Keratinocyte (primary cell): Measurements from ENCODE around the gene SYNM. TPM values are rescaled to one million over a fixed set of nuclear protein-coding genes. Genes with fewer than 3 reads are reported as not detected.
"Not testable (repeated sequence)": the region's sequence is repeated elsewhere in the genome, so short reads cannot be mapped to it uniquely, and the experiment has no call there.

Experiments
- DNase-seq: peaks from one replicate; pipeline ENCODE4 v3.0.0-alpha.2; 2011; ENCODE audit warnings: low read depth, missing footprints, low spot score
- FAIRE-seq: peaks from 2 replicates; lab custom pipeline; 2011; peaks lifted over from hg19 to GRCh38; lab: Jason Lieb, UNC
- H2AFZ ChIP-seq: 2 replicates; pipeline ENCODE4 v1.6.0; 2012; ENCODE audit warnings: low read length, control low read depth, inconsistent platforms; ENCODE audit not compliant: control insufficient read depth
- H3K27ac ChIP-seq: 2 replicates; pipeline ENCODE4 v1.5.1; 2011; ENCODE audit warnings: low read length; ENCODE audit not compliant: control insufficient read depth, insufficient read depth
- H3K27me3 ChIP-seq: 3 replicates; pipeline ENCODE4 v1.6.0; 2011; ENCODE audit warnings: low read length; ENCODE audit not compliant: control insufficient read depth, insufficient read depth; ENCODE audit errors: extremely low read depth
- H3K36me3 ChIP-seq, 2 experiments: 2 replicates in 1 of 2; 3 replicates in 1 of 2; pipeline ENCODE4 v1.5.1; 2011; ENCODE audit warnings: low read length in 2 of 2, mild to moderate bottlenecking in 1 of 2; ENCODE audit not compliant: control insufficient read depth in 2 of 2, insufficient read depth in 2 of 2; ENCODE audit errors: extremely low read depth in 1 of 2
- H3K4me1 ChIP-seq: 3 replicates; pipeline ENCODE4 v1.5.1; 2011; ENCODE audit warnings: low read length; ENCODE audit not compliant: control insufficient read depth, insufficient read depth; ENCODE audit errors: extremely low read depth
- H3K4me2 ChIP-seq: 3 replicates; pipeline ENCODE4 v1.6.0; 2011; ENCODE audit warnings: low read depth, low read length; ENCODE audit not compliant: control insufficient read depth, insufficient read depth; ENCODE audit errors: extremely low read depth
- H3K4me3 ChIP-seq, 3 experiments: fragments of 200-600 bp in 1 of 3; sonication (generic) in 1 of 3; 2 replicates in 2 of 3; 3 replicates in 1 of 3; pipeline ENCODE4 v1.5.1; 2011 to 2016; ENCODE audit warnings: low read length in 3 of 3, mild to moderate bottlenecking in 3 of 3, control low read depth in 2 of 3, inconsistent platforms in 1 of 3, low read depth in 1 of 3, mixed read lengths in 1 of 3, mixed run types in 1 of 3, moderate library complexity in 1 of 3; ENCODE audit not compliant: control insufficient read depth in 2 of 3, insufficient read depth in 2 of 3; ENCODE audit errors: extremely low read depth in 1 of 3
- H3K79me2 ChIP-seq: 2 replicates; pipeline ENCODE4 v1.6.0; 2012; ENCODE audit warnings: low read length; ENCODE audit not compliant: control insufficient read depth, insufficient read depth
- H3K9ac ChIP-seq: 3 replicates; pipeline ENCODE4 v1.6.0; 2011; ENCODE audit warnings: low read length; ENCODE audit not compliant: control insufficient read depth, insufficient read depth; ENCODE audit errors: extremely low read depth
- H3K9me1 ChIP-seq: 3 replicates; pipeline ENCODE4 v1.6.0; 2011; ENCODE audit warnings: low read length; ENCODE audit not compliant: control insufficient read depth, insufficient read depth; ENCODE audit errors: extremely low read depth
- H3K9me3 ChIP-seq: 2 replicates; pipeline ENCODE4 v1.5.1; 2012; ENCODE audit warnings: low read depth, low read length; ENCODE audit not compliant: control insufficient read depth
- H4K20me1 ChIP-seq: 3 replicates; pipeline ENCODE4 v1.6.0; 2011; ENCODE audit warnings: low read length; ENCODE audit not compliant: control insufficient read depth, insufficient read depth; ENCODE audit errors: extremely low read depth
- EZH2 ChIP-seq: IDR thresholded peaks from one replicate; pipeline ENCODE4 v1.6.1; 2012; ENCODE audit warnings: inconsistent platforms, mild to moderate bottlenecking, low read length, moderate library complexity
- dilution Hi-C: fragments of 300-500 bp; cut with MboI; formaldehyde crosslinking; loops from one replicate; pipeline ENCODE4 v1.7.0; 2020; ENCODE audit warnings: low sequenced_read_pairs; ENCODE audit not compliant: extremely low pct_ligation_motif_present
- polyA plus RNA-seq, 5 experiments: library from polyadenylated mRNA; depleted of rRNA in 3 of 5; stranded (reverse) in 3 of 5; stranded (forward) in 1 of 5; unstranded in 1 of 5; fragments of >200 nt; gene quantifications; 1 replicate in 1 of 5; 2 replicates in 3 of 5; 3 replicates in 1 of 5; pipeline versions ENCODE4 v1.2.1 to v1.2.3, GENCODE V29; 2011 to 2012; ENCODE audit warnings: missing spikeins in 2 of 5, low read depth in 1 of 5, low replicate concordance in 1 of 5
- TF ChIP-seq, protein P1 (sequence below), 3 experiments: IDR thresholded peaks in 1 of 3; conservative IDR thresholded peaks in 1 of 3; optimal IDR thresholded peaks in 1 of 3; 2 replicates in 2 of 3; 3 replicates in 1 of 3; pipeline versions ENCODE3 to v1.5.1; 2011; ENCODE audit warnings: low read length in 3 of 3, mild to moderate bottlenecking in 3 of 3, moderate library complexity in 2 of 3, control low read depth in 1 of 3, inconsistent platforms in 1 of 3; ENCODE audit not compliant: insufficient read depth in 2 of 3; ENCODE audit errors: extremely low read depth in 1 of 3

SYNM gene
- polyA plus RNA-seq, 1 donor (not counting 4 experiments of a cell fraction or from before 2014, with no cell fraction given): 0.09 TPM

DNA sequence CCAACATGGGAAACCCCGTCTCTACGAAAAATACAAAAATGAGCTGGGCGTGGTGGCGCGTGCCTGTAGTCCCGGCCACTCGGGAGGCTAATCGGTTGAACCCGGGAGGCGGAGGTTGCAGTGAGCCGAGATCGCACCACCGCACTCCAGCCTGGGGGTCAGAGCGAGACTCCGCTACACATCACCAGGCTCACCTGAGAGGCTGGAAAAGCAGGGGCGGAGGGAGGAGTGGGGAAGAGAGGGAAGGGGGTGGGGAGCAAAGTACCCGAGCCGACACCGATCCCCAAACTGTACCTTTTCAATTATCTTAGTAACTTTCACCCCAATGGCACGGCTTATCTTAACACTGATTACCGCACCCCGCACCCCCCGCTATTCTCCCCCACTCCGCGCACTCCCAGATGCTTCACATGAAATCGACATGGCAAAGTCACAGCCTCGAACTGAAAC lies 46.4 kb upstream of the SYNM start:
- H3K4me2 ChIP-seq: peak overlapping the region; percentile 69
- H3K9me1 ChIP-seq: no peaks in the 10 kb centered on the region
- H3K36me3 ChIP-seq: no peaks in the 10 kb centered on the region
- dilution Hi-C loops: no loop called here
- H3K79me2 ChIP-seq: no peaks in the 10 kb centered on the region
- peaks cover 25% of the 10 kb centered on the region for H3K27me3 ChIP-seq
- no peaks in the 10 kb centered on the region for H3K4me1 ChIP-seq
- no peaks in the 10 kb centered on the region for H4K20me1 ChIP-seq
- H3K9me3 ChIP-seq: no peaks in the 10 kb centered on the region
- peak overlapping the region in 1 of 3 experiments; percentile 21 for H3K4me3 ChIP-seq
- DNase-seq (no peak), FAIRE-seq (no peak)
- TF ChIP-seq, protein P1, sequence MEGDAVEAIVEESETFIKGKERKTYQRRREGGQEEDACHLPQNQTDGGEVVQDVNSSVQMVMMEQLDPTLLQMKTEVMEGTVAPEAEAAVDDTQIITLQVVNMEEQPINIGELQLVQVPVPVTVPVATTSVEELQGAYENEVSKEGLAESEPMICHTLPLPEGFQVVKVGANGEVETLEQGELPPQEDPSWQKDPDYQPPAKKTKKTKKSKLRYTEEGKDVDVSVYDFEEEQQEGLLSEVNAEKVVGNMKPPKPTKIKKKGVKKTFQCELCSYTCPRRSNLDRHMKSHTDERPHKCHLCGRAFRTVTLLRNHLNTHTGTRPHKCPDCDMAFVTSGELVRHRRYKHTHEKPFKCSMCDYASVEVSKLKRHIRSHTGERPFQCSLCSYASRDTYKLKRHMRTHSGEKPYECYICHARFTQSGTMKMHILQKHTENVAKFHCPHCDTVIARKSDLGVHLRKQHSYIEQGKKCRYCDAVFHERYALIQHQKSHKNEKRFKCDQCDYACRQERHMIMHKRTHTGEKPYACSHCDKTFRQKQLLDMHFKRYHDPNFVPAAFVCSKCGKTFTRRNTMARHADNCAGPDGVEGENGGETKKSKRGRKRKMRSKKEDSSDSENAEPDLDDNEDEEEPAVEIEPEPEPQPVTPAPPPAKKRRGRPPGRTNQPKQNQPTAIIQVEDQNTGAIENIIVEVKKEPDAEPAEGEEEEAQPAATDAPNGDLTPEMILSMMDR (optimal IDR thresholded peaks at IDR 0.05 in 1 of 3, IDR thresholded peaks at IDR 0.05 in 1 of 3, conservative IDR thresholded peaks at IDR 0.05 in 1 of 3; ENCODE audit: extremely low read depth in 1 of 3, insufficient read depth in 2 of 3, low read length in 3 of 3): no peak
- TF ChIP-seq EZH2: no peak
- no peak overlapping the region for H3K9ac ChIP-seq
- H2AFZ ChIP-seq: peak overlapping the region; percentile 58
- H3K27ac ChIP-seq: no peak overlapping the region

DNA sequence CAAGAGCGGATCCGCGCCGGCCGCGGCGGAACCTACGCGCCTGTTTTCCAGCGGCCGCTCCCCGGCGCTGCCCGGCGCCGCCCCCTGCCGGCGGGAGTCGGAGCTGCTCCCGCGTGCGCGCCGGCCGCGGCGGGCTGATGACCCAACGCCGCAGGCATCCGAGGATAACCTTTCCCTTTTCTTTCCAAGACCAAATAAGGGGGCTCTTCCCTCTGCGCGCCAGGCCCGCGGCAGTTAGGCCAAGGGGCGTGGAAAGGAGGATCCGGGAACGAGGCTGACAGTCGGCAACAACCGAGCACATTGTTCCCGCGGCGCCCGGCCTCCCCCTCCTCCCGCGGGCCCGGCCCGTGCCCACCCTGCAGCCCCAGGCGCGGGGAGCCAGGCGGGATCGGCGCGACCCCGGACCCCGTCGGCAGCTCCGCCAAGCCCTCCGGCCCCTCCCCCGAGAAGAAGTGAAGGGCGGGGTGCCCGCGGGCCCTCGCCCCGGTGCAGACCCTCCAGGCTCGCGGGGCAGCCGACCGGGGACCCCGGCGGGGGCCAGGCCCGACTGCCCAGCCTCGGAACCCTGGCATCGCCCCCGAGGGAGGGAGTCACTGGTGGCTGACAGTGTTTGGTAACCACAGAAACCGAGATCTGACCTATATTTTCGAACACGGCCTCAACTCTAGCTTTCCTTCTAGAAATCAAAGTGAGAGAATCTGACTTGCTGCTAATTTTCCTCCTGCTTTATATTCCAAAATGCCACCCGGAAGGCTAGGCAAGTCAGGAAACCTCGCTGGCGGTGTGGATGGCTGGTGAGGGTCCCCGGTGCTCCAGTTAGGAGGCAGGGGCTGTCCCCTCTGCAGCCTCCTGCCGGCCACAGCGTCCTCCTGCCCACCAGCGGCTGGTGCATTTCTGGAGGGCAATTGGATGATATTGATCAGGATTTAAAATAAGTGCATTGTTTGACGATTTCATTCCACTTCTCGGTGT lies 45.6 kb upstream of the SYNM start:
- Histone ChIP-seq H3K4me1 (no peaks in the 10 kb centered on the region), H4K20me1 (no peaks in the 10 kb centered on the region), H2AFZ (peak overlapping the region; percentile 83), H3K4me3 (peak overlapping the region; percentile 36 to 65 (median 60)), H3K79me2 (no peaks in the 10 kb centered on the region), H3K27me3 (peaks cover 22% of the 10 kb centered on the region), H3K27ac (no peak overlapping the region), H3K4me2 (peak overlapping the region; percentile 69), H3K9me3 (no peaks in the 10 kb centered on the region), H3K9me1 (no peaks in the 10 kb centered on the region), H3K9ac (peak overlapping the region; percentile 51), H3K36me3 (no peaks in the 10 kb centered on the region)
- TF ChIP-seq, protein P1 (optimal IDR thresholded peaks at IDR 0.05 in 1 of 3, IDR thresholded peaks at IDR 0.05 in 1 of 3, conservative IDR thresholded peaks at IDR 0.05 in 1 of 3; ENCODE audit: extremely low read depth in 1 of 3, insufficient read depth in 2 of 3, low read length in 3 of 3): peak in 2 of 3 experiments; percentile 62 to 85
- TF ChIP-seq EZH2: no peak
- FAIRE-seq (no peak), DNase-seq (no peak)
- dilution Hi-C loops: no loop called here

DNA sequence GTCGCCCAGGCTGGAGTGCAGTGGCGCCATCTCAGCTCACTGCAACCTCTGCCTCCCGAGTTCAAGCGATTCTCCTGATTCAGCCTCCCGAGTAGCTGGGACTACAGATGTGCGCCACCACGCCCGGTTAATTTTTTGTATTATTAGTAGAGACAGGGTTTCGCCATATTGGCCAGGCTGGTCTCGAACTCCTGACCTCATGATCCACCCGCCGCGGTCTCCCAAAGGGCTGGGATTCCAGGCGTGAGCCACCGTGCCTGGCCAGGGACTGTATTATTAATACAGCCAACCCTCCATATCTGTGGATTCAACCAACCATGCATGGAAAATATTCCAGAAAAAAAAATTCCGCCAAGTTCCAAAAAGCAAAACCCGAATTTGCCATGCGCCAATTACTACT lies 44.7 kb upstream of the SYNM start:
- H3K9ac ChIP-seq, DNase-seq, H2AFZ ChIP-seq, H3K9me1 ChIP-seq, H3K36me3 ChIP-seq, H3K4me1 ChIP-seq, H3K4me3 ChIP-seq, dilution Hi-C loops, H3K9me3 ChIP-seq, H3K79me2 ChIP-seq, H3K4me2 ChIP-seq, FAIRE-seq, H3K27ac ChIP-seq, H4K20me1 ChIP-seq: not testable (repeated sequence)
- H3K27me3 ChIP-seq: peaks cover 26% of the 10 kb centered on the region
